GM12873 (cell line): Measurements from ENCODE around the gene EXO1.

Experiments
- CTCF ChIP-seq: IDR thresholded peaks from 2 replicates; pipeline ENCODE4 v1.5.1; 2012; ENCODE audit warnings: low read depth, mild to moderate bottlenecking, moderate library complexity, low read length, control low read depth; ENCODE audit not compliant: insufficient read depth; ENCODE audit errors: missing control alignments

The EXO1 gene

GRCh38 chr1:241869022-241869421 is 21.0 kb downstream of the EXO1 start:
- no peak for TF ChIP-seq CTCF

GRCh38 chr1:241870336-241870735 is 22.3 kb downstream of the EXO1 start:
- no peak for TF ChIP-seq CTCF

GRCh38 chr1:241870746-241871430 is 22.9 kb downstream of the EXO1 start:
- no peak for TF ChIP-seq CTCF

DNA sequence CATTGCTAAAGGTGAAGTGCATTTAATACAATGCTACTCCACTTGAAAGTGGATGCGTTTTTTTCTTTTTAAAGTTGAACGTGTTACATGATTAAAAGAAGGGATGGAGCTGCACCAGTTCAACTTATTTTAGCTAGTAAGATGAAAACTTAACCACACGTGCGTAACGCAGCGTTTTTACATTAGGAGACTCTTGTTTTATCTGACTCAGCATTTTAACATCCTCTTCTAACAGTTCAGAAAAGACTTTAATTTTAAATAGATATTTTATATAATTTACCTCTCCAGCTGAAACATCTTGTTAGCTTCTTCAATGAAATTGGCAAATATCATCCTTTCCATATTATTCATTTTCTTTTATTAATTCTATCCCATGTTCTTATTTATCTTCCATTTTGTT is 33.4 kb downstream of the EXO1 start:
- no peak for TF ChIP-seq CTCF

DNA sequence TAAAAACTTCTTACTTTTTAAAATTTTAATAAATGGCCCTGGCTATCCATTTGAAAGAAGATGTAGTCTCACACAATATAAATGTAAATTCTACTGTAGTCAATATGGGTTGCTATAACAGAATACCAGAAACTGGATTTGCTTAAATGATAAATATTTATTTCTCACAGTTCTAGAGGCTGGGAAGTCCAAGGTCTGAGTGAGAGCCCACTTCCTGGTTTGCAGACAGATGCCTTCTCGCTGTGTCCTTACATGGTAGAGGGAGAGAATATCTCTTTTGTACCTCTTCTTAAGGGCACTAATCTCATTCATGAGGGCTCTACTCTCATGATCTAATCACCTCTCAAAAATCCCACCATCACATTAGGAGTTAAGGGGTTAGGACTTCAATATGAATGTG is 35.2 kb downstream of the EXO1 start:
- TF ChIP-seq CTCF, result no peak

DNA sequence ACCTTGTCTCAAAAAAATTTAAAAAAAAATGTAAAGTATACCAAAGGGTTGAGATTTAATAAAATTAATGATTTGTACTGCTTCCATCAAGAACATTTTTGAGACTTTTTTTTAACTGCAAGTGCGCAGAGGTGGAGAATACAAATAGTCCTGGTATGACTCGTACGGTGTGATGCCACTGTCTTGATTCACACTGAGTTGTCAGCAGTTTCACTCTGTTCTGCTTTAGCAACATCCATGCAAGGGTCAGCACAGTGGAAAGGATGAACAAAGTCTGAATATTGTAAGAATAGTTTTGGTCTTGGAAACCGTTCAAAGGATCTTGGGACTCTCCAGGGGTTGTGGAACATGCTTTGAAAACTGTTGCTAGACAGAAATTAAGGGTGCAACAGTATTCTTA is 40.2 kb downstream of the EXO1 start:
- no peak for TF ChIP-seq CTCF

GRCh38 chr1:241891296-241891695 is 43.3 kb downstream of the EXO1 start:
- TF ChIP-seq CTCF, result no peak

GRCh38 chr1:241894016-241894415 is 46.0 kb downstream of the EXO1 start:
- no peak for TF ChIP-seq CTCF
